SU-DHL-6 (cell line): ENCODE data around the gene GLIPR2.
"Not testable (repeated sequence)": the region's sequence is repeated elsewhere in the genome, so short reads cannot be mapped to it uniquely, and the experiment has no call there.

Experiments
- H2AFZ ChIP-seq: fragments of 200-600 bp; sonication (generic); 2 replicates; pipeline ENCODE4 v1.6.1; 2014; ENCODE audit warnings: low read depth, mild to moderate bottlenecking, moderate library complexity, mixed read lengths, antibody characterized with exemption, low read length; ENCODE audit not compliant: severe bottlenecking
- H3F3A ChIP-seq: fragments of 200-600 bp; shearing (Covaris generic); 2 replicates; pipeline ENCODE4 v1.6.0; 2016; ENCODE audit warnings: antibody characterized with exemption, mild to moderate bottlenecking; ENCODE audit not compliant: insufficient read depth
- H3K27ac ChIP-seq: fragments of 200-600 bp; sonication (generic); 2 replicates; pipeline ENCODE4 v1.5.1; 2016; ENCODE audit warnings: low read depth, mild to moderate bottlenecking, low read length, moderate library complexity, mixed read lengths
- H3K27me3 ChIP-seq: fragments of 200-600 bp; sonication (generic), shearing (Covaris generic); 2 replicates; pipeline ENCODE4 v1.6.0; 2014; ENCODE audit warnings: mild to moderate bottlenecking, low read length
- H3K36me3 ChIP-seq: fragments of 200-600 bp; sonication (generic); 2 replicates; pipeline ENCODE4 v1.6.1; 2014; ENCODE audit warnings: mild to moderate bottlenecking, low read length, mixed read lengths
- H3K4me2 ChIP-seq: fragments of 300-600, 200-600 bp; shearing (Covaris generic), sonication (generic); 2 replicates; pipeline ENCODE4 v1.6.0; 2014; ENCODE audit warnings: low read length, low read depth, mild to moderate bottlenecking; ENCODE audit not compliant: poor library complexity, severe bottlenecking
- H3K4me3 ChIP-seq: fragments of 200-600 bp; sonication (generic); 2 replicates; pipeline ENCODE4 v1.5.1; 2014; ENCODE audit warnings: antibody characterized with exemption, low read length, mild to moderate bottlenecking, mixed read lengths; ENCODE audit not compliant: insufficient read depth, poor library complexity, severe bottlenecking
- H3K79me2 ChIP-seq: fragments of 200-600 bp; sonication (generic); 2 replicates; pipeline ENCODE4 v1.6.1; 2014; ENCODE audit warnings: mild to moderate bottlenecking, low read length, moderate library complexity; ENCODE audit not compliant: insufficient read depth
- H3K9ac ChIP-seq: fragments of 200-600 bp; sonication (generic); 2 replicates; pipeline ENCODE4 v1.7.0; 2014; ENCODE audit warnings: mild to moderate bottlenecking, low read length
- H3K9me2 ChIP-seq: fragments of 200-600 bp; sonication (generic); replicated peaks from 2 replicates; pipeline ENCODE4 v1.6.1; 2014; ENCODE audit warnings: low read length; ENCODE audit not compliant: insufficient read depth
- H3K9me3 ChIP-seq: fragments of 200-600 bp; sonication (generic); 2 replicates; pipeline ENCODE4 v1.6.1; 2014; ENCODE audit warnings: low read length, mixed read lengths; ENCODE audit not compliant: insufficient read depth
- H4K20me1 ChIP-seq: fragments of 200-600 bp; sonication (generic); 2 replicates; pipeline ENCODE4 v1.6.1; 2014; ENCODE audit warnings: low read depth, mild to moderate bottlenecking, antibody characterized with exemption, low read length, moderate library complexity, mixed read lengths
- EZH2phosphoT487 ChIP-seq: fragments of 200-600 bp; sonication (generic), shearing (Covaris generic); conservative IDR thresholded peaks from 2 replicates; pipeline ENCODE4 v1.6.1; 2018; ENCODE audit warnings: mild to moderate bottlenecking, antibody characterized with exemption, low read length, moderate library complexity, mixed read lengths
- TF ChIP-seq, protein P1 (sequence below): fragments of 200-600 bp; sonication (generic); IDR thresholded peaks from one replicate; pipeline ENCODE4 v1.5.1; 2017; ENCODE audit warnings: antibody characterized with exemption, mild to moderate bottlenecking, low read length, moderate library complexity; ENCODE audit not compliant: insufficient read depth, poor library complexity, severe bottlenecking

Gene GLIPR2, protein sequence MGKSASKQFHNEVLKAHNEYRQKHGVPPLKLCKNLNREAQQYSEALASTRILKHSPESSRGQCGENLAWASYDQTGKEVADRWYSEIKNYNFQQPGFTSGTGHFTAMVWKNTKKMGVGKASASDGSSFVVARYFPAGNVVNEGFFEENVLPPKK

DNA sequence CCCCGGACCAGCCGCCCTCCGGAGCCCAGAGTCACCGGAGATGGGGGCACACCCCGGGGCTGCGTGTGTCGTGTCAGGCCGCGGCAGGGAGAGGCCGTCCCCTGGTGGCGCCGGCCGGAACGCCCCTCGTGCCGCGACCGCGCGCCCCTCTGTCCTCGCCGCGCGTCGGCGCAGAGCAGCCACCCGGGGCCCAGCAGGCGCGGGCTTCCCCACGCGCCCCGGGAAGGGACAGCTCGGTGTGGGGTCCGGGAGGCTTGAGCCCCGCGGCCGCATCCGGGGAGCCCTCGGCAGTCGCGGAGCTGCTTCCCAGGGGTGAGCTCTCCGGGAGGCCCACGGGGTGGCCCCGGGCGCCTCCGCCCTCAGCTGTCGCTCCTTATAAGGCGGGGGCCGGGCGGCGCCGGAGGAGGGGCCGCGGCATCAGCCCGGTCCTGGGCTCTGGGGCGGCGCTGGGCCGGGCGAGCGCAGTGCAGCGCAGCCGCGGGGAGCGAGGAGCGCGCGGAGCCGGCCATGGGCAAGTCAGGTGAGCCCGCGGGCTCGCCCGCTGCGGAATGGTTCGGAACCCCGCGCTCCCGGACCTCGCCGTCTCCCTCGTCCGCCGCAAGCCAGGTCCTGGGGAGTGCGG is at the start of gene GLIPR2:
Gene GLIPR2 (plus strand): TSS at position 462 of the 622 bp plus-strand sequence. CDS start 46 bp downstream, at position 508.
- Histone ChIP-seq H4K20me1 (no peaks in the 10 kb centered on the region), H3F3A (no peaks in the 10 kb centered on the region), H3K9me3 (no peaks in the 10 kb centered on the region), H3K27ac (no peak within 1 kb of the TSS), H3K36me3 (no peaks in the 10 kb centered on the region), H3K9ac (peak within 1 kb of the TSS; percentile 64), H2AFZ (peak within 1 kb of the TSS; percentile 90), H3K4me2 (peak within 1 kb of the TSS; percentile 59), H3K27me3 (no peaks in the 10 kb centered on the region), H3K4me3 (peak within 1 kb of the TSS; percentile 61), H3K9me2 (no peaks in the 10 kb centered on the region), H3K79me2 (no peaks in the 10 kb centered on the region)
- TF ChIP-seq, protein P1, sequence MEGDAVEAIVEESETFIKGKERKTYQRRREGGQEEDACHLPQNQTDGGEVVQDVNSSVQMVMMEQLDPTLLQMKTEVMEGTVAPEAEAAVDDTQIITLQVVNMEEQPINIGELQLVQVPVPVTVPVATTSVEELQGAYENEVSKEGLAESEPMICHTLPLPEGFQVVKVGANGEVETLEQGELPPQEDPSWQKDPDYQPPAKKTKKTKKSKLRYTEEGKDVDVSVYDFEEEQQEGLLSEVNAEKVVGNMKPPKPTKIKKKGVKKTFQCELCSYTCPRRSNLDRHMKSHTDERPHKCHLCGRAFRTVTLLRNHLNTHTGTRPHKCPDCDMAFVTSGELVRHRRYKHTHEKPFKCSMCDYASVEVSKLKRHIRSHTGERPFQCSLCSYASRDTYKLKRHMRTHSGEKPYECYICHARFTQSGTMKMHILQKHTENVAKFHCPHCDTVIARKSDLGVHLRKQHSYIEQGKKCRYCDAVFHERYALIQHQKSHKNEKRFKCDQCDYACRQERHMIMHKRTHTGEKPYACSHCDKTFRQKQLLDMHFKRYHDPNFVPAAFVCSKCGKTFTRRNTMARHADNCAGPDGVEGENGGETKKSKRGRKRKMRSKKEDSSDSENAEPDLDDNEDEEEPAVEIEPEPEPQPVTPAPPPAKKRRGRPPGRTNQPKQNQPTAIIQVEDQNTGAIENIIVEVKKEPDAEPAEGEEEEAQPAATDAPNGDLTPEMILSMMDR: no peak
- TF ChIP-seq EZH2phosphoT487: no peak

DNA sequence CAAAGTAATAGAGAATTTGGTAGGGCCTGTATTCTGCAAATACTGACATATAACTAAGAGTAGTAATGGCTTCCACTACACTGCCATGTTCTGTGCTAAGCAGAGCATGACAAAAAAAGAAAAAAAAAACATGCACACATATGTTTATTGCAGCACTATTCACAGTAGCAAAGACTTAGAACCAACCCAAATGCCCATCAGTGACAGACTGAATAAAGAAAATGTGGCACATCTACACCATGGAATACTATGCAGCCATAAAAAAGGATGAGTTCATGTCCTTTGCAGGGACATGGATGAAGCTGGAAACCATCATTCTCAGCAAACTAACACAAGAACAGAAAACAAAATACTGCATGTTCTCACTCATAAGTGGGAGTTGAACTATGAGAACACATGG is 49.5 kb upstream of the GLIPR2 start:
- H3K4me2 ChIP-seq, H3K9ac ChIP-seq, H3K4me3 ChIP-seq, H3K27ac ChIP-seq, H3K27me3 ChIP-seq, H2AFZ ChIP-seq, H3K79me2 ChIP-seq, H3K9me2 ChIP-seq, H3K36me3 ChIP-seq, H4K20me1 ChIP-seq, H3K9me3 ChIP-seq, H3F3A ChIP-seq: not testable (repeated sequence)

DNA sequence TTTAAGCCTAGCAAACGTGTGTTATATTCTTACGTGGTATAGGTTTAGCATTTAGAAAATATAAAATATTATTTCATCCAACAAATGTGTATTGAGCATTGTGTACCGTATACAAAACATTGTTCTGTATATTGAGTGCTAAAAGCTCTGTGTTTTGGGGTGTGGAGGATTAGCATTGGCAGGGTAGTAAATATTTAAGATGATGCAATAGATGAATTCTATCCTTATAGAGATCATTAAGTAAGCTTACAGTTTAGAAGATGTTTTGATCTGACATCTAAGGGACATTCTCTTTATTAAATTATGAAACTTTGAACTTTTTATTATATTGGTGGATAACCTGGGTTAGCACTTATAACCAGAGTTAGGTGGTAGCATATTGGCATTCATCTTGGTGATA is 48.5 kb upstream of the GLIPR2 start:
- Histone ChIP-seq H3K4me3 (no peak overlapping the region), H3K79me2 (no peaks in the 10 kb centered on the region), H2AFZ (no peak overlapping the region), H3K36me3 (no peaks in the 10 kb centered on the region), H3K9me3 (no peaks in the 10 kb centered on the region), H3K9ac (no peak overlapping the region), H4K20me1 (no peaks in the 10 kb centered on the region), H3K4me2 (no peak overlapping the region), H3K27ac (no peak overlapping the region), H3K27me3 (no peaks in the 10 kb centered on the region), H3K9me2 (no peaks in the 10 kb centered on the region), H3F3A (no peaks in the 10 kb centered on the region)
- TF ChIP-seq EZH2phosphoT487: no peak
- TF ChIP-seq, protein P1: no peak
